Activated T-helper 2 cell treated with anti-CD3 and anti-CD28 coated beads, Interferon-gamma antibody, Interleukin-2, Interleukin-4, amounts not matched to agents 10 μg/mL and 5 μg/mL and 100 μg/mL, durations not matched to agents 14 hours and 24 hours and 36 hours (primary cell): ENCODE data around the gene CARD16. TPM values are rescaled to one million over a fixed set of nuclear protein-coding genes. Genes with fewer than 3 reads are reported as not detected.
A peak's percentile ranks its signal among the peaks of the same experiment; 100 is the strongest.
"Not testable (repeated sequence)": the region's sequence is repeated elsewhere in the genome, so short reads cannot be mapped to it uniquely, and the experiment has no call there.

Experiments used
- DNase-seq: peaks from one replicate; pipeline ENCODE4 v3.0.0; 2021; ENCODE audit warnings: low spot score
- H3K27ac Mint-ChIP-seq: one replicate; pipeline ENCODE4 v1.8.0; 2021; ENCODE audit warnings: mixed read lengths
- H3K27me3 Mint-ChIP-seq: one replicate; pipeline ENCODE4 v1.8.0; 2021; ENCODE audit warnings: low read depth, mixed read lengths
- H3K36me3 Mint-ChIP-seq: one replicate; pipeline ENCODE4 v1.8.0; 2021; ENCODE audit warnings: low read depth, mixed read lengths
- H3K4me1 Mint-ChIP-seq: one replicate; pipeline ENCODE4 v1.8.0; 2021; ENCODE audit warnings: low read depth, mixed read lengths
- H3K4me3 Mint-ChIP-seq: one replicate; pipeline ENCODE4 v1.8.0; 2021; ENCODE audit warnings: low read depth, mild to moderate bottlenecking, moderate library complexity, mixed read lengths
- H3K9me3 Mint-ChIP-seq: one replicate; pipeline ENCODE4 v1.8.0; 2021; ENCODE audit warnings: mixed read lengths
- intact Hi-C: fragments of 100-400 bp; cut with micrococcal nuclease; formaldehyde crosslinking; loops from one replicate; pipeline ENCODE4 v1.15.1; 2023
- total RNA-seq: library from RNA; stranded (reverse); gene quantifications from 2 replicates; pipeline ENCODE4 v1.2.3, GENCODE V29; 2022

Gene CARD16
- total RNA-seq, 1 donor from 2014 or later, result 5.2 TPM

GRCh38 chr11:105070306-105070705 lies 25.2 kb upstream of the CARD16 start:
- H3K4me3 Mint-ChIP-seq, result no peak overlapping the region
- no peaks in the 10 kb centered on the region for H3K36me3 Mint-ChIP-seq
- H3K4me1 Mint-ChIP-seq, result peaks cover 10% of the 10 kb centered on the region
- H3K27ac Mint-ChIP-seq, result no peak overlapping the region
- no peak for DNase-seq
- H3K9me3 Mint-ChIP-seq, result no peaks in the 10 kb centered on the region
- intact Hi-C loops, result no loop called here
- no peaks in the 10 kb centered on the region for H3K27me3 Mint-ChIP-seq

DNA sequence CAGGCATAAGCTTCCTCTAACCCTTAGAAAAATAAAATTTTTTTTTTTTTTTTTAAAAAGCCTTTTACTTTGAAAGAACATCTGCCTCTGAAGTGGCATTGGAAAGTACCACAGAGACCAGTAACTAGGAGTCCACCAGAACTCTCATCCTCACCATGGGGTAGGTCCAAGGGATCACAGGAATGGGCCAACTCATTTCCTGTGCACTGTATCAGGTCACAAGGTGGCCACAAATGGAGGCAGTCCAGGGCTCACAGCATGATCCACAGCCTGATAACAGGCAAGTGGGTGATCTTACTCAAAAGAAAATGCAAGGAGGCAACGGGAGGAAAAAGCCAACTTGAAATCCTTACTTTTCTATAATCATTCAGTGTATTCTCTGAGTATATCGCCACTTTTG lies 24.6 kb upstream of the CARD16 start:
- peaks cover 10% of the 10 kb centered on the region for H3K4me1 Mint-ChIP-seq
- H3K36me3 Mint-ChIP-seq, H3K9me3 Mint-ChIP-seq, intact Hi-C loops, H3K4me3 Mint-ChIP-seq, H3K27ac Mint-ChIP-seq, DNase-seq, H3K27me3 Mint-ChIP-seq: not testable (repeated sequence)

DNA sequence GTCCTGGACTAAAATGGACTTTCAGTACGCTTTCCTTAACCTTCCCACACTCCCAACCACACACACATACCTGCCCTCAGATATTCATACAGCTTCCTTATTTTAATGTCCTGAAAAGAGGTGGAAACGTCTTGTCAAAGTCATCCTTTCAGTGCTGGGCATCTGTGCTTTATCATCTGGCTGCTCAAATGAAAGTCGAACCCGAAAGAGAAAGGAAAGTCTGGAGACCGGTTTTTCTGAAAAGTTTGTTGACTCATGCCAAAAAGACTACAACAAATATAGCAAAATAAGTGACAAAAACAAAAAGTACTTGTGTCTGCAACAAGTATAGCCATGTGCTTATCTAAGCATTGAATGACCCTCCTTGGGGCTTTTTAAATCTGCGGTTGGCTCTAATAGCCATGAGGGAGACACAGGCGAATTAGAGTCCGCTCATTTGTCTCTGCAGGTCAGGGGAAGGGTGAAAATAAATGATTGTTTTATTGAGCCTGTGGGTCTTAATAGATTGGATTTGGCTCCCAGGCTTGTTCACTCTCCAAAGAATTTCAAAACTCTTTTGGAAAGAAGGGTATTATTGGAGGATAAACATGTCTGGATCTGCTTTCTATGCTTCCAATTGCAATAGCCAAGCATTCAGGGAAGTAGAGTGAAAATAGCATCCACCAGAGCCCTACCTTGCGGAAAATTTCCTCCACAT lies 18.3 kb upstream of the CARD16 start:
- H3K4me1 Mint-ChIP-seq, DNase-seq, intact Hi-C loops, H3K36me3 Mint-ChIP-seq, H3K9me3 Mint-ChIP-seq, H3K4me3 Mint-ChIP-seq, H3K27me3 Mint-ChIP-seq, H3K27ac Mint-ChIP-seq: not testable (repeated sequence)

- Mint-ChIP-seq H3K4me3 (no peak overlapping the region), H3K36me3 (no peaks in the 10 kb centered on the region), H3K27ac (no peak overlapping the region), H3K9me3 (no peaks in the 10 kb centered on the region), H3K27me3 (peaks cover 10% of the 10 kb centered on the region), H3K4me1 (no peaks in the 10 kb centered on the region)
- no peak for DNase-seq
- intact Hi-C loops, result no loop called here
These were observed 12.3 kb upstream of the CARD16 start for GRCh38 chr11:105057432-105057831.

- H3K27ac Mint-ChIP-seq, result no peak overlapping the region
- intact Hi-C loops, result no loop called here
- no peaks in the 10 kb centered on the region for H3K9me3 Mint-ChIP-seq
- no peaks in the 10 kb centered on the region for H3K36me3 Mint-ChIP-seq
- no peaks in the 10 kb centered on the region for H3K4me1 Mint-ChIP-seq
- no peak for DNase-seq
- H3K27me3 Mint-ChIP-seq, result peaks cover 9% of the 10 kb centered on the region
- no peak overlapping the region for H3K4me3 Mint-ChIP-seq
These were observed 11.3 kb upstream of the CARD16 start for GRCh38 chr11:105056446-105056845.

- Mint-ChIP-seq H3K27ac (no peak overlapping the region), H3K9me3 (no peaks in the 10 kb centered on the region), H3K4me3 (no peak overlapping the region), H3K27me3 (peaks cover 9% of the 10 kb centered on the region), H3K36me3 (no peaks in the 10 kb centered on the region), H3K4me1 (no peaks in the 10 kb centered on the region)
- DNase-seq, result no peak
- intact Hi-C loops, result no loop called here
These were observed 9.8 kb upstream of the CARD16 start for GRCh38 chr11:105054723-105055493.

GRCh38 chr11:105052487-105052886 lies 7.4 kb upstream of the CARD16 start:
- DNase-seq, result no peak
- H3K27ac Mint-ChIP-seq, result no peak overlapping the region
- peaks cover 13% of the 10 kb centered on the region for H3K27me3 Mint-ChIP-seq
- no peaks in the 10 kb centered on the region for H3K4me1 Mint-ChIP-seq
- H3K36me3 Mint-ChIP-seq, result no peaks in the 10 kb centered on the region
- intact Hi-C loops, result no loop called here
- H3K9me3 Mint-ChIP-seq, result no peaks in the 10 kb centered on the region
- no peak overlapping the region for H3K4me3 Mint-ChIP-seq

DNA sequence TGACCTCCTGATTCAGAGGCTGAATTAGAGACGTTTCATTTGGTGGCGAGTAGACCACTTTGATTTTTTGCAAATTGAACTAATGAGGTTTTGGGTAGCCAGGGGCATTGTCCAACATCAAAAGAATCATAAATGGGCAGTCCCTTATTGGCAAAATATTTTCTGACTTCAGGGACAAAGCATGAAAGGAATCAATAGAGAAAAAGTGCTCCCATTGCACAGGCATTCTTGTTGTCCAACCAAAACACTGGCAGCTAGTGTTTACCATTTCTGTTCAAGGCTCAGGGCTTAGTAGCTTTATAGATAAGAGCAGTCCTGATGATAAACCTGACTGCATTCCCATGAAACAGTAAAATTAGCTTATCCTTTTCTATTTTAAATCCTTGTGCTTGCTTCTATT lies 6.4 kb upstream of the CARD16 start:
- no peak for DNase-seq
- intact Hi-C loops, result no loop called here
- peaks cover 2% of the 10 kb centered on the region for H3K4me1 Mint-ChIP-seq
- H3K27me3 Mint-ChIP-seq, result peaks cover 13% of the 10 kb centered on the region
- H3K9me3 Mint-ChIP-seq, result no peaks in the 10 kb centered on the region
- no peak overlapping the region for H3K4me3 Mint-ChIP-seq
- no peaks in the 10 kb centered on the region for H3K36me3 Mint-ChIP-seq
- H3K27ac Mint-ChIP-seq, result no peak overlapping the region

- H3K27ac Mint-ChIP-seq, result no peak overlapping the region
- intact Hi-C loops, result loop anchor here (5.0 kb wide), 1 partner anchor 82 kb away; the partner anchor contains the start of gene CASP4
- H3K4me1 Mint-ChIP-seq, result peaks cover 16% of the 10 kb centered on the region
- H3K36me3 Mint-ChIP-seq, result no peaks in the 10 kb centered on the region
- H3K9me3 Mint-ChIP-seq, result no peaks in the 10 kb centered on the region
- peaks cover 6% of the 10 kb centered on the region for H3K27me3 Mint-ChIP-seq
- no peak overlapping the region for H3K4me3 Mint-ChIP-seq
- DNase-seq, result no peak
These were observed 4.3 kb upstream of the CARD16 start for GRCh38 chr11:105049481-105049880.

DNA sequence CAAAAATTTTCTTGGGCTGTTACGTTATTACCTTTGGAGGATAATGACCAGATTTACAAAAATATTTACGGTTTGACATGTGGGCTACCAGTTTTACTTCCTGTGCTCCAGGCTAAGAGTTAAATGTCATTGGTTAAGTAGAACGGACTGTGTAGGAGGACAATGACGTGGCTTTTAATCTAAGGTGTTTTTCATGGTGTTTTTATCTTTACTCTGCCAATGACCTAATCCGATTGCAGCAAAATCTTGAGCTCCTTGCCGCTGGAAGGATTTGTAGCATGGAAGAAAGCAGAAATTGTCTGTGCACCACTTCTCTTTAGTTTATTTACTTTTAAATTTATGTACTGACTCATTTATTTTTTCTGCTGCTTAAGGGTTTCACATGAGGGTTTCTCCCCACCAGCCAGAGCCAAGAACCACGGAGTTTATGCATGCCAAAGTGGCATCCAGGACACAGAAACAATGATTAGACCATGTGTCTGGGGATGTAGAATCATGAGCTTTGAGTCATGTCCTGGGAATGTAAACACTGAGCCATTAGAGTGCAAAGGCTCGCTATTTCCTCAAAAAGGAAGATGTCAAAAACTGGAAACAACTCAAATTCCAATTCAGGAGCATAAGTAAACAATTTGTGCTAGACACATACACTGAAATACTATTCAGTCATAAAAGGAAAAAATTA lies 1.9 kb upstream of the CARD16 start:
- no peak for DNase-seq
- peaks cover 6% of the 10 kb centered on the region for H3K27me3 Mint-ChIP-seq
- H3K9me3 Mint-ChIP-seq, result no peaks in the 10 kb centered on the region
- intact Hi-C loops, result loop anchor here (5.0 kb wide), 1 partner anchor 80 kb away; the partner anchor contains the start of gene CASP4
- H3K27ac Mint-ChIP-seq, result no peak overlapping the region
- peaks cover 3% of the 10 kb centered on the region for H3K36me3 Mint-ChIP-seq
- peaks cover 32% of the 10 kb centered on the region for H3K4me1 Mint-ChIP-seq
- no peak overlapping the region for H3K4me3 Mint-ChIP-seq

GRCh38 chr11:105045676-105046296 lies 651 bp upstream of the CARD16 start:
- no peaks in the 10 kb centered on the region for H3K9me3 Mint-ChIP-seq
- H3K4me1 Mint-ChIP-seq, result peaks cover 38% of the 10 kb centered on the region
- peaks cover 15% of the 10 kb centered on the region for H3K36me3 Mint-ChIP-seq
- peaks cover 6% of the 10 kb centered on the region for H3K27me3 Mint-ChIP-seq
- no peak for DNase-seq
- H3K4me3 Mint-ChIP-seq, result peak overlapping the region; percentile 35
- H3K27ac Mint-ChIP-seq, result peak overlapping the region; percentile 59
- intact Hi-C loops, result loop anchor here (2.0 to 5.0 kb wide), 2 partner anchors 31 to 78 kb away; partner anchors contain the start of gene CASP4

GRCh38 chr11:105042178-105042577 lies 3.0 kb downstream of the CARD16 start:
- no peak overlapping the region for H3K27ac Mint-ChIP-seq
- DNase-seq, result no peak
- intact Hi-C loops, result no loop called here
- no peaks in the 10 kb centered on the region for H3K27me3 Mint-ChIP-seq
- peaks cover 5% of the 10 kb centered on the region for H3K9me3 Mint-ChIP-seq
- peaks cover 41% of the 10 kb centered on the region for H3K36me3 Mint-ChIP-seq
- H3K4me3 Mint-ChIP-seq, result no peak overlapping the region
- peaks cover 38% of the 10 kb centered on the region for H3K4me1 Mint-ChIP-seq
